ENCODE data around the gene RING1.

Gene RING1

DNA sequence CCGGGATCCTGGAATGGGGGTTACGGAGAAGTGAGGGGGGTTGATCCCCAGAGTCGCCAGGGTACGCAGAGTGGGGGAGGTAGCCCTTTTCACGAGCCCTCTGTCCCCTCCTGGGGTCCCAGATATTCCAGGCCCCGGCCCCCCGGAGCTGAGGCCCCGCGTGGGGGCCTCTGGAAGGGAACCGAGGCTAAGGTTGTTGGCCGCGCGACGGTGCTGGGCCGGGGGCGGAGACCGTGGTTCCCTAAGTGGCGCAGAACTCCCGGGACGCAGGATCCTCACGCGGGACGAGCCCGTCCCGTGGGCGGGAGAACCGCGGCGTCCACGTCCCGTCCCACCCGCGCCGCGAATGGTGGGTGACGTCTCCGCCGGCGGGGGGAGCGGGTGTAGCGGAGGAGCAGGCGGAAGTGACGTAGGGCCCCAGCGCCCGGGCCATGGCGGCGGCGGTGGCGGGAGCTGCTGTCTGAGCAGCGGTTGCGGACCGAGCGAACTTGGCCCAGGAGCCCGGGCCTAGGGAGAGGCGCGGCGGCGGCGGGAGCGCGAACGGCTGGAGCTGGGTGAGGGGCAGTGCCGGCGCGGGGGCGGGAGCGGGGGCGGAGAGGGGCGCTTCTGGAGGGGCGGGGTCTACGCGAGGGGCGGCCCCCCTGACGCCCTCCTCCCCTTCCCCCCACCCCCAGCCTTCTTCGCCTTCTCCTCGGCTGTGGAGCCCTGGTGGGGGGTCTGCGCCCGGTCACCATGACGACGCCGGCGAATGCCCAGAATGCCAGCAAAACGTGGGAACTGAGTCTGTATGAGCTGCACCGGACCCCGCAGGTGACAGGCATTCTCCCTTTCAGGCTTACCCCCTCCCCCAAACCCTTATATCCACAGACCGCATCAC is at the start of gene RING1:
TSS of gene RING1 (plus strand) at position 410 of the 877 bp plus-strand sequence. CDS start at position 733, 323 bp downstream.
- DNase-seq, result peak; percentile 72

- DNase-seq, result no peak
Observed at GRCh38 chr6:33160096-33160495, 48.2 kb upstream of the RING1 start.

- DNase-seq, result peak; percentile 95
Observed at GRCh38 chr6:33160728-33161344, 47.5 kb upstream of the RING1 start.

DNA sequence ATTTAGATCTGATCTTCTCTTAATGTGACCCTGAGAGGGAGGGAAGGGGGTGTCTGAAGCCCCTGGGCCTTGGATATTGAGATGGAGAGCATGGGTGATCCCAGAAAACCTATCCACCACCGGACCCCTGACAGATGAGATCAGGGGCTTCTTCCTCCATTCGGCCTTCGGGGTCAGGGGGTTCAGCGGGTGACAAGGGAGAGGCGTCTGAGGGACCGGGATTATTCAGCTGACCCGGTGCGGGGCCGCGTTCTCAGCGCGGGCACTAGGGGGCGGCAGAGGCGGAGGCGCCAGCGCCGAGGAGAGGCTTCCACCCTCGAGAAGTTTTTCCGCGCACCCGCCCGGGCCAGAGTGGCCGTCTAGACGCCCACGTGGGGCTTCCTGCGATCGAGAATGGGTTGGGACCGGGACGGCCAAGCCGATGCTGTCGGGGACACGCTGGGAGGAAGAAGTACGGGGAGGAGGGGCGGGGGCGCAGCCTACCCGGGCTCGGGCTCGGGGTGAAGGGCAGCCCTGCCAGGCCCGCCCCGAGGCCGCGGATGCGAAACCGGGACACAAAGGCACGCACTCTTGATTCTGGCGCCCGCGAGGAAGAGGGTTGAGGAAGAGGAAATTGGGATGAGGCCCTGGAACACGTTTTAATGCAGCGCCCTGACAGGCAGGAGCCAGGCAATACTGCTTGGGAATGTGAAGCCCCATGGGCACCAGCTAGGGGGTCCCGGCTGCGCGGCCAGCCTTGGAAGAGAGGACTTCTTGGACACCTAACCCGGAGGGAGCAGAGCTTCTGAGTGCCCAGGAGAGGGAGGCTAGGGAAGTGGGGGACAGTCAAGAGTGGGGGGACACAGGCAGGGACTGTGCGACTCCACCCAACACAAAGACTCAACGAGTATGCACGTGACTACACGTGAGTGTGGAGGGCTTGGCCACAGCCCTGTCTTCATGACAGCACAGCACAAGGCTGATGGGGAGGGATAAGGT is 46.7 kb upstream of the RING1 start:
- DNase-seq, result peak; percentile 57

DNA sequence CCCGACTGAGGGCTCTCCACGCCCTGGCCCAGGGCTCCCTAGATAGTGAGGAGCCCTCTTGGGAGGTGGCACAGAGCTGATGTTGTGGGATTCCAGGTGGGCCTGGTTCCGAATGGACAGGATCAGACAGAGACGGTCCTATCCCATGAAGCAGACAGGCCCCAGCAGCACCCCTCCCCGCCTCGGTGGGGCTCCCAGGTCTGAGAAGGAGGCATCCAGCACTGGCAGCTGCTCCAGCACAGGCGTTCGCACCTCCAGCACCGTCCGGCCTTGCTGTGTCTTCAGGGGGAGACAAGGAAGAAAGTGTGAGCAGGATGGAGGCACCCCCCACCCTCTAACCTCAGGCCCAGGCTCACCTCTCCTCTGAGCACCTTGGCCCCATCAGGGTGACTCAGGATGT is 44.8 kb upstream of the RING1 start:
- no peak for DNase-seq

DNA sequence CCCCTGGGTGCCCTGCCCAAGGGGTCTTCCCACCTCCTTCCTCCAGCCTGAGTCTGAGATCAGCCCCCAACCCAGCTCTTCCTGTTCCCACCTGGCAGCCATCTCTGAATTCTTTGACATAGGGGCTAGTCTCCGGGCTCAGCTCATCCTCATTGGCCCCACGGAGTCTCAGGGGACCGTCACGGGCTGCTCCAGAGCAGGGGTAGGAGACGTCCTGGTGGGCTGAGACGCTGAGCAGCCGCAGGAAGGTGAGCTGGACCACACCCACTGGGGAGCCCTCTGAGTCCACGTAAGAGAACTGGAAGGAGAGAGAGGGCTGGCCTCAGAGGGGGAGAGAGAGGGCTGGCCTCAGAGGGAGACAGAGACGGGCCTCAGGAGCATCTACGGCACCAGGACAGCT is 44.1 kb upstream of the RING1 start:
- DNase-seq, result no peak

DNA sequence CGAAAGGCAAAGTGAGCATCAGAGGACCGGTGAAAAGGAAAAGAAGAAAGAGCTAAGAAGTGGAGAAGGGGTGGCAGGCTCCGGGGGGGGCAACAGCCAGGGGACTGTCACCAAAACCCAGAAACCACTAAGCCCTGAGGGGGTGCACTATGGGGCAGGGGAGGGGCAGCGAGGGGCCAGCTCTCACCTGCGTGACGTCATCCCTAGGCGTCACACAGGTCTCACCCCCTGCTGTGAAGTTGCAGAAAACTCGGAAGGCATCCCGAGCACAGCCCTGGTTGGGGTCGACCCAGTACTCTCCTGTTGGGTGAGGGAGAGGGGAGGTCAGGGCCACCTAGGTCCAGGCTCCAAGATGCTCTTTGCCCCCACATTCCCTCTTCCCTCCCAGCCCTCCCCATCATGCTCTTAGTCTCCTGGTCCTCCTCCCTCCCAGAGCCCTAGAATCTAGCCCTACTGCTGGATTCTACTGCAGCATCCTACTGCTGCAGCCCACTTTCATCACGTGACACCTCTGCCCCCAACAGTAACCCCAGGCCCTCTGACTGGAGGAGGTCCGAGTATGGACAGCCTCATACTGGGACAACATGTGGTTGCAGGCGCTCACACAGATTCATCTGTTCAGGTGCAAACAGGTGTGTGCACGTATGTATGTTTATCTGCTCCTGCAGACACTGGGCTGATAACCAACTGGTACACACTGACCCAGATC is 43.5 kb upstream of the RING1 start:
- DNase-seq, result no peak

DNA sequence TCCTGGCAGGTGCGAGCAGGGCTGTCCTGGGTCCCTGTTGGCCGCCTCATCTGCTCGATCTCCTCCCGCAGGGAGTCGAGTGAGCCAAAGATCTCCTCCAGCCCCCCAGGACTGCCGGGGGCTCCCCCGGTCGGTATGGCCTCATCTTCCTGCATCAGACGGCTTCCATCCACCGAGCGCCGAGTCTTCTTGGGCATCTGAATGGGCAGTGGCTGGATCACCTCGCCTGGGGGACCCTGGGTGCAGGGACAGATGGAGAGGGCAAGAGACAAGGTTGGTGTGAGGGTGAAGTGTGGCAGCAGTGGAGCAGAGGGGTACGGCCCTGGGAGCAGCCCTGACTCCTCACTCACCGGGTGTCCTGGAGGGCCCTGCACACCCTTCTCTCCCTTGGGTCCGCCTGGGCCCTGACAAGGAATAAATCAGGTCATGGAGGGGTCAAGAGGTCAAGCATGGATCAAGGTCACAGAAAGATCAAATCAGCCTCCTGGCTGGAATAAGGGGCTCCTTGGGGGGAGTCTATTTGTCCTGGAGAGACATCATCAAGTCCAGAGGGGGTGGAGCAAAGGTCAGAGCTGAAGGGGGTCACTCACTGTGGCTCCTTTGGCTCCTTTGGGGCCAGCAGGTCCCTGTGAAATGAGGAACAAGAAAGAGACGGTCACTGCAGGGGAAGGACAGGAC is 42.6 kb upstream of the RING1 start:
- DNase-seq, result no peak

DNA sequence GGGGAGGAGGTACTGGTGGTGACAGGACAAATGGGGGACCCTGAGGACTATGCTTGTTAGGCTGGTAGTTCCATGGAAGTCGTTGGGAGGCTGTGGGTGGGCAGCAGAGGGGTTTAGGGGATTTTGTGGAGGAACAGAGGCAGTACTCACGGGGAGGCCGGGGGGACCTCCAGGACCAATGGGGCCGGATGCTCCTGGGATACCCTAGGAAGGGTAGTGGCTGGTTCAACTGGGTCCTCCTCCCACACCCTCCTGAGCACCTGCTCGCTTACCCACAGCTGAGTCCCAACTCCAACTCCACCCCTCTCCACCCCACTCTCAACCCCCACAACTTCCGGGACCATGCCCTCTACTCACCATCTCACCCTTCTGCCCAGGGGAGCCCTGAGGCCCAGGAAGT is 41.9 kb upstream of the RING1 start:
- no peak for DNase-seq

DNA sequence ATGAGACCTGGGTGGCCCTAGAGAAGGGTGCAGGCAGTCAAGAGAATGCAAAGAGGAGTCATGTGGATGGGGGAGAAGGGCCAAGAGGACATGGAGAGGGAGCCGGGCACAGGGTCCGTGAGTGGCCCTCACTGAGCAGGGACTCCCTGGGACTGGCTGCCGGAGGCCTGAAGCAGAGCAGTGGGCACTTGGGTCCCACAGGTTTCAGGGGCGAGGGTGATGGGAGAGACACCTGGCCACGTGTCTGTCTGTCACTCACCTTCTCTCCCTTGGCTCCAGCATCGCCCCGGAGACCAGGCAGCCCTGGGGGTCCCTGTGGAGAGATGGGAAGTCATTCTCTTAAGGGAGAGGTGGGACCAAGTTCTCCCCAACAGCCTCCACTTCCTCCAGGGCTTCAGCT is 41.5 kb upstream of the RING1 start:
- DNase-seq, result no peak

DNA sequence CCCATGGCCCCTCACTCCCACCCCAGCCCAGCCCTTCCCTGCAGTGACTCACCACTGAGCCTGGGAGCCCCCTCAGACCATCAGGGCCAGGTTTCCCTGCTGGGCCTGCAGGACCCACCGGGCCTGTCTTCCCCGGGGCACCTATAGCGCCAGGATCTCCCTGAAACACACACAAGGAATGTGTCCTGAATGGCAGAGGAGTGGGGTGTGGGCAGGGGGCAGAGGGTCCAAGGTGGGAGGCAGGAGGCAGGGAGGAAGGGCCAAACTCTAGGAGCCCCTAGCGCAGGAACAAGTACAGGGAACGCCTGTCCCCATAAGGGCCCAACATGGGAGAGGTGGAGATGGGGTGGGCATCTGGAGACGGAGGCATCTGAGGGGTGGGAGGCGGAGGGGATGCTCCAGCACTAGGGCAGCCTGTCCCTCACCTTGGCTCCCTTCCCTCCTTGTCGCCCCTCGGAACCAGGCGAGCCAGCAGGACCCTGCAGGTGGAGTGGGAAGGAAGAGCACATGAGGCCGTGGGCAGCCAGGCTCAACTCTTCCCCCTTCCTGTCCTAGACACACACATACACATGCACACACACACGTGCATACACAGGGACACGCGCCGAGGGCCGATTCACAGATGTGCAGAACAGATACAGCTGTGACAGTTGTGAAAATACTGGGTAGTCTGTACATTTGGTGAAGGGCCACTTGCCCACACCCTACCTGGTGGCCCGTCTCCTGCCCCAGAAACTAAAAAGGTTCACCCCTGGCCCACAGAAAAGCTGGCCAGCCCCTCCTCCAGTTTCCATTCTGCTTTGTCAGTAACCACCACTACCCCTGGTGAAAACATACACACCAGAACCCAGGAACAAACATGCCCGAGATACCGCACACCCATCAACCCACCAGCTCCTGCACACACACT is 40.7 kb upstream of the RING1 start:
- no peak for DNase-seq

- no peak for DNase-seq
Observed at GRCh38 chr6:33168284-33168601, 40.1 kb upstream of the RING1 start.

GRCh38 chr6:33168639-33169038 is 39.7 kb upstream of the RING1 start:
- DNase-seq, result no peak

DNA sequence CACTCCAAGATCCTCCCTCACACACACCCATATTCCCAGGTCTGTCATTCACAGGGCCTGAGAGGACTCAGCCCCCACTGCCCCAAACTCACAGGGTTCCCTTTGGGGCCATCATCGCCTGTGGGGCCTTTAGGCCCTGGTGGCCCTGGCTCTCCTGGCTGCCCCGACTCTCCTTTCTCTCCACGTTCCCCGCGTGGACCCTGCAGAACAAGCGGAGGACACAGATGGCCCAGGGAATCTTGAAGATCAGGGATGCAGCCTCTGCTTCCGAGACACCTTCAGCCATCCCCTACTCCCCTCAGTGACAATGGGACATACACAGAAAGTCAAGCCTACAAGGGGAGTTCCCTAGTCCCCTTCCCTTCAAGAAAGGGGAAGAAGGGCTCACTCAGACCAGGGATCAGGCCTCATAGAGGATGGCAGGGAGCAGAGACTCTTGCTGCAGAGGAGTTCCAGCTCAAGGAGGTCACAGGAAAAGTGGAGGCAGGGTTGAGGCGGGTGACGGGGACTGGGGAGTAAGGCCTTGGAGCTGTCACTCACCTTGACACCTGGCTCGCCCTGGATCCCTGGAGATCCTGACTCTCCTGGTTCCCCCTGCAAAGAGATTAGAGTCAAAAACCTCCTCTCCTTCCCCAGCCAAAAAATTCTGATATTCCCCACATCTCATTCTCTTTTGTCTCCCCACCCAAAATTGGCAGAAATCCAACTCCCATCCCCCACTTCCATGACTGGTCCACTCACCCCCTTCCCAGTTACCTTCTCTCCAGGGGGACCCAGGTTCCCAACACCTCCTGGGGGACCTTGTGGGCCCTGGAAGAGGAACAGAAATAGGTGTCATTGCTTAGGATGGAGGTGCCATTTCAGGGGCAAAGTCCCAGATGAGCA is 38.8 kb upstream of the RING1 start:
- no peak for DNase-seq

DNA sequence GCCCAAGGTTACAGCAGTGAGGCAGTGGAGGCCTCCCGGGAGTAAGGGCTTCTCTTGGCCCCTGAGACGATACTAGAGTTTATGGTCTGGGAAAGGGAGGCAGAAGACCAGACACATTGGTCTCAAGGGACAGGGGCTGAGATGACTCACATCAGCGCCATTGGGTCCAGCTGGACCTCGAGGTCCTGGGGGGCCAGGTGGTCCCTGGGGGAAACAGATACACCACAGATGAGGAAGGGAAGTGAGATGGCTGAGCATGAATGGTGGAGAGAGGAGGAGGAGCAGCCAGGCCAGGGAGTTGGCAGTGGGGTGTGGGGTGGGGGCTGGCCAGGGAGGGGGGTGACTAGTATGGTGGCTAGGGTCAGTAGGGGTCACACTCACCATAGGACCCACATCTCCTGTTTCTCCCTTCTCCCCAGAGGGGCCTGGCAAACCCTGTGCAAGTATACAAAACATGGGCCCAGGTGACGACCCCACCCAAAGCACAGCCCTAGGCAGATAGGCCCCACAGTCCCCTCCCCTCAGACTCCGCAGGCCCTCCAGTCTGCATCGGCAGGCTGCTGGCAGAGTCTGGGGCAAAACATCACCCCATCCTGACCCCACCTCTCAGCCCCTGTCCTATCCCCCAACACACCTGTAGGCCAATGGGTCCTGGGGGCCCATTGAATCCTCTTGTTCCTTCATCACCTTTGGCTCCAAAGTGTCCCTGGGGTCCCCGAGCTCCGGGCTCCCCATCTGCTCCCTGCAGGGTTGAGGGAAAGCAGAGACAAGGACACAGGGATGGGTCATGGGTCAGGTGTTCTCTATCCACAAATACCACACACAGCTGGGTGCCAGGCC is 37.9 kb upstream of the RING1 start:
- no peak for DNase-seq

GRCh38 chr6:33171016-33171879 is 37.1 kb upstream of the RING1 start:
- DNase-seq, result no peak

DNA sequence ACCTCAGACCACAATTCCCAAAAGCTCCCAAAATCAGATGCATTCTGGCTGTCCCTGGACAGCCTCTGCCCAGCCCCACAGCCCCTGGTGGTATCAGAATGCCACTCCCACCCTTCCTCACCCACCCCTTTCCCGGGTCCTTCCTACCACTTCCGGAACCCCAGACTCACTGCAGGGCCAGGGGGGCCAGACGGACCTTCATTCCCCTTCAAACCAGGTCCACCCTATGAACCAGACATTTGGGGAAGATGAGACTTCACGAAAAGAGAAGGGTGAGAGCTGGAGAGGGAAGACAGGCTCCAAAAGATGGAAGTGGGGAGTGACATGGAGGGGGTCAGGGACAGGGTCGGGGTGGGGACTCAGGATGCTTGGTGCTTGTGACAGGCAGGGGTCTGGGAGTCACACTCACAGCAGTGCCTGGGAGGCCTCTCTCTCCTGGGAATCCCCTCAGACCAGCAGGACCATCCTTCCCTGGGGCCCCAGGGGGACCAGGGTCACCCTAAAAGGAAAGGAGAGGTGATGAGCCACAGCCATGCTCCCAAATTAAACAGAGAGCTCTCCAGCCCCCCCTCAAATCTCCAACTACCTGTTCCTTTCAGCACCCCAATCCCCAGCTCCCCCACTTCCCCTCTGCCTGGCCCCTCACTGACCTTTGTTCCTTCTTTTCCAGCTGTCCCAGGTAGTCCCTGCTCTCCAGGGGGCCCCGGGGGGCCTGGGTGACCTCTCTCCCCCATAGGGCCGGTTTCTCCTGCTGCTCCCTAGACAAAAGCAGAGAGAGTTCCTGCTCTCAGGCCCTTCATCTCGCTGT is 36.2 kb upstream of the RING1 start:
- DNase-seq, result no peak

Measured in NCI-H226 (cell line).